ENCODE data around the gene AP3B1.
"Not testable (repeated sequence)": the region's sequence is repeated elsewhere in the genome, so short reads cannot be mapped to it uniquely, and the experiment has no call there.

The AP3B1 gene

GRCh38 chr5:78236046-78236445 lies 58.5 kb downstream of the AP3B1 start:
- no peak for DNase-seq

- no peak for DNase-seq
These were observed 59.2 kb downstream of the AP3B1 start for GRCh38 chr5:78235289-78235688.

GRCh38 chr5:78234804-78235203 lies 59.7 kb downstream of the AP3B1 start:
- no peak for DNase-seq

- no peak for DNase-seq
These were observed 62.3 kb downstream of the AP3B1 start for GRCh38 chr5:78232163-78232562.

- DNase-seq, result no peak
These were observed 70.1 kb downstream of the AP3B1 start for GRCh38 chr5:78224358-78224757.

GRCh38 chr5:78221964-78222451 lies 72.5 kb downstream of the AP3B1 start:
- DNase-seq, result peak; percentile 6

GRCh38 chr5:78221467-78221866 lies 73.0 kb downstream of the AP3B1 start:
- no peak for DNase-seq

GRCh38 chr5:78215972-78216371 lies 78.5 kb downstream of the AP3B1 start:
- no peak for DNase-seq

GRCh38 chr5:78215565-78215964 lies 78.9 kb downstream of the AP3B1 start:
- DNase-seq, result no peak

GRCh38 chr5:78213799-78214198 lies 80.7 kb downstream of the AP3B1 start:
- DNase-seq, result no peak

GRCh38 chr5:78211052-78211451 lies 83.4 kb downstream of the AP3B1 start:
- no peak for DNase-seq

- no peak for DNase-seq
These were observed 90.3 kb downstream of the AP3B1 start for GRCh38 chr5:78204241-78204640.

GRCh38 chr5:78203815-78204214 lies 90.7 kb downstream of the AP3B1 start:
- no peak for DNase-seq

- no peak for DNase-seq
These were observed 104.1 kb downstream of the AP3B1 start for GRCh38 chr5:78190402-78190801.

- not testable (repeated sequence) for DNase-seq
These were observed 105.8 kb downstream of the AP3B1 start for GRCh38 chr5:78188681-78189080.

- no peak for DNase-seq
These were observed 107.3 kb downstream of the AP3B1 start for GRCh38 chr5:78187172-78187571.

GRCh38 chr5:78182838-78183237 lies 111.7 kb downstream of the AP3B1 start:
- peak; percentile 1 for DNase-seq

GRCh38 chr5:78178356-78178755 lies 116.1 kb downstream of the AP3B1 start:
- DNase-seq, result no peak

GRCh38 chr5:78170335-78170734 lies 124.2 kb downstream of the AP3B1 start:
- DNase-seq, result not testable (repeated sequence)

- peak; percentile 30 for DNase-seq
These were observed 132.1 kb downstream of the AP3B1 start for GRCh38 chr5:78162253-78162862.

- no peak for DNase-seq
These were observed 137.5 kb downstream of the AP3B1 start for GRCh38 chr5:78157001-78157400.

- DNase-seq, result no peak
These were observed 142.8 kb downstream of the AP3B1 start for GRCh38 chr5:78151594-78152271.

- DNase-seq, result no peak
These were observed 157.2 kb downstream of the AP3B1 start for GRCh38 chr5:78137290-78137689.

- DNase-seq, result no peak
These were observed 161.1 kb downstream of the AP3B1 start for GRCh38 chr5:78133423-78133822.

GRCh38 chr5:78132507-78132906 lies 162.0 kb downstream of the AP3B1 start:
- no peak for DNase-seq
